Spleen (tissue), 11 donors: ENCODE data around the gene LSAMP. TPM values are rescaled to one million over a fixed set of nuclear protein-coding genes. Genes with fewer than 3 reads are reported as not detected.

Experiments used
- DNase-seq: peaks from one replicate; pipeline ENCODE4 v3.0.0-alpha.2; 2020
- H3K27ac ChIP-seq, 8 donors: fragments of 200-600 bp; sonication (generic) in 7 of 8; 1 replicate in 4 of 8; 2 replicates in 4 of 8; pipeline versions ENCODE4 v1.5.0 to v1.8.0; 2016 to 2021; ENCODE audit warnings: inconsistent platforms in 4 of 8, mild to moderate bottlenecking in 4 of 8, moderate library complexity in 1 of 8
- H3K27me3 ChIP-seq, 7 donors: fragments of 200-600 bp; sonication (generic) in 6 of 7; replicated peaks in 1 of 7; 1 replicate in 4 of 7; 2 replicates in 3 of 7; pipeline versions ENCODE4 v1.5.0 to v1.8.0; 2016 to 2021; ENCODE audit warnings: inconsistent platforms in 3 of 7, mild to moderate bottlenecking in 1 of 7
- H3K36me3 ChIP-seq, 6 donors: fragments of 200-600 bp; sonication (generic) in 5 of 6; 1 replicate in 4 of 6; 2 replicates in 2 of 6; pipeline versions ENCODE4 v1.5.0 to v1.8.0; 2016 to 2021; ENCODE audit warnings: inconsistent platforms in 2 of 6
- H3K4me1 ChIP-seq, 6 donors: fragments of 200-600 bp; sonication (generic) in 5 of 6; 1 replicate in 3 of 6; 2 replicates in 3 of 6; pipeline versions ENCODE4 v1.5.0 to v1.8.0; 2016 to 2021; ENCODE audit warnings: inconsistent platforms in 3 of 6
- H3K4me3 ChIP-seq, 8 donors: fragments of 200-600 bp; sonication (generic) in 7 of 8; 1 replicate in 4 of 8; 2 replicates in 4 of 8; pipeline versions ENCODE4 v1.5.0 to v1.8.0; 2016 to 2021; ENCODE audit warnings: inconsistent platforms in 4 of 8, mild to moderate bottlenecking in 4 of 8, moderate library complexity in 2 of 8
- H3K9me3 ChIP-seq, 8 donors: fragments of 200-600 bp; sonication (generic) in 7 of 8; 1 replicate in 4 of 8; 2 replicates in 4 of 8; pipeline versions ENCODE4 v1.5.0 to v1.8.0; 2016 to 2021; ENCODE audit warnings: inconsistent platforms in 4 of 8
- POLR2A ChIP-seq, 3 donors: fragments of 450-650 bp; IDR thresholded peaks; one replicate each; pipeline ENCODE4 v1.5.1; 2017; ENCODE audit warnings: antibody characterized with exemption in 3 of 3, mild to moderate bottlenecking in 1 of 3
- POLR2AphosphoS5 ChIP-seq, 3 donors: sonication (generic); formaldehyde crosslinking; IDR thresholded peaks; one replicate each; pipeline ENCODE4 v1.5.1; 2017; ENCODE audit warnings: antibody characterized with exemption in 3 of 3
- WGBS, 5 donors: extraction: QIAGEN DNeasy Blood & Tissue Kit in 3 of 5; methylation state at CpG; one replicate each; pipeline versions ENCODE4 v1.1.5 to v1.1.7; 2013 to 2018; 5-methylcytosine and 5-hydroxymethylcytosine counted together
- intact Hi-C: fragments of 100-400 bp; cut with DNase I; formaldehyde crosslinking; loops from one replicate; pipeline ENCODE4 v1.15.0; 2023; ENCODE audit warnings: low total_unique reads
- polyA plus RNA-seq, 3 donors: library from polyadenylated mRNA; stranded (reverse); fragments of 200-250 nt; gene quantifications; one replicate each; pipeline ENCODE4 v1.2.1, GENCODE V29; 2013
- total RNA-seq, 7 donors: library from RNA; depleted of rRNA in 3 of 7; stranded (reverse); fragments of >200 nt in 3 of 7; fragmentation: NEBNext Ultra II Directional in 4 of 7; extraction: Animal tissue kit (Norgen Biotek cat#: 25700) in 4 of 7; gene quantifications; one replicate each; pipeline versions ENCODE4 v1.1.0 to v1.2.1, GENCODE V29; 2016 to 2021
- TF ChIP-seq, protein P1 (sequence below), 11 experiments: fragments of 200-600 bp in 7 of 11; fragments of 450-650 bp in 4 of 11; sonication (generic) in 4 of 11; IDR thresholded peaks in 8 of 11; conservative IDR thresholded peaks in 3 of 11; 1 replicate in 7 of 11; 2 replicates in 4 of 11; pipeline versions ENCODE4 v1.4.0 to v1.8.0; 2016 to 2021; ENCODE audit warnings: antibody characterized with exemption in 11 of 11, inconsistent platforms in 4 of 11, mild to moderate bottlenecking in 1 of 11
- donor health status: healthy with polysubstance abuse.
- donor health status: DM: no; HTN: no; CAD: no; lungs with moderate emphysema.
- donor health status: DM: no; HTN: no; CAD: no.
- donor health status: Bipolar disorder and iron deficiency.
- donor health status: healthy.
- donor health status: DM: no; HTN: no; CAD: no.
- donor health status: DM: yes; HTN: yes; CAD: no.

Gene LSAMP
- total and polyA plus RNA-seq, 10 donors: 0.45 to 6.8 (median 1.3) TPM

- intact Hi-C loops: no loop called here
- Histone ChIP-seq H3K27ac (no peak overlapping the region), H3K4me1 (no peaks in the 10 kb centered on the region), H3K27me3 (no peaks in the 10 kb centered on the region), H3K36me3 (no peaks in the 10 kb centered on the region), H3K4me3 (no peak overlapping the region), H3K9me3 (peaks cover 0 to 28% (median 8%) of the 10 kb centered on the region in 8 donors)
- 27 to 34% (median 31%) methylated on average over 2 of the region's 2 CpGs for WGBS, 5 donors
- no peak for DNase-seq
- no peak for TF ChIP-seq POLR2AphosphoS5 (IDR thresholded peaks at IDR 0.05)
- TF ChIP-seq, protein P1, sequence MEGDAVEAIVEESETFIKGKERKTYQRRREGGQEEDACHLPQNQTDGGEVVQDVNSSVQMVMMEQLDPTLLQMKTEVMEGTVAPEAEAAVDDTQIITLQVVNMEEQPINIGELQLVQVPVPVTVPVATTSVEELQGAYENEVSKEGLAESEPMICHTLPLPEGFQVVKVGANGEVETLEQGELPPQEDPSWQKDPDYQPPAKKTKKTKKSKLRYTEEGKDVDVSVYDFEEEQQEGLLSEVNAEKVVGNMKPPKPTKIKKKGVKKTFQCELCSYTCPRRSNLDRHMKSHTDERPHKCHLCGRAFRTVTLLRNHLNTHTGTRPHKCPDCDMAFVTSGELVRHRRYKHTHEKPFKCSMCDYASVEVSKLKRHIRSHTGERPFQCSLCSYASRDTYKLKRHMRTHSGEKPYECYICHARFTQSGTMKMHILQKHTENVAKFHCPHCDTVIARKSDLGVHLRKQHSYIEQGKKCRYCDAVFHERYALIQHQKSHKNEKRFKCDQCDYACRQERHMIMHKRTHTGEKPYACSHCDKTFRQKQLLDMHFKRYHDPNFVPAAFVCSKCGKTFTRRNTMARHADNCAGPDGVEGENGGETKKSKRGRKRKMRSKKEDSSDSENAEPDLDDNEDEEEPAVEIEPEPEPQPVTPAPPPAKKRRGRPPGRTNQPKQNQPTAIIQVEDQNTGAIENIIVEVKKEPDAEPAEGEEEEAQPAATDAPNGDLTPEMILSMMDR (IDR thresholded peaks at IDR 0.05 in 8 of 11, conservative IDR thresholded peaks at IDR 0.05 in 3 of 11): no peak
- no peak for TF ChIP-seq POLR2A (IDR thresholded peaks at IDR 0.05)
These were observed 56.4 kb downstream of the LSAMP start for GRCh38 chr3:116388867-116389385.

DNA sequence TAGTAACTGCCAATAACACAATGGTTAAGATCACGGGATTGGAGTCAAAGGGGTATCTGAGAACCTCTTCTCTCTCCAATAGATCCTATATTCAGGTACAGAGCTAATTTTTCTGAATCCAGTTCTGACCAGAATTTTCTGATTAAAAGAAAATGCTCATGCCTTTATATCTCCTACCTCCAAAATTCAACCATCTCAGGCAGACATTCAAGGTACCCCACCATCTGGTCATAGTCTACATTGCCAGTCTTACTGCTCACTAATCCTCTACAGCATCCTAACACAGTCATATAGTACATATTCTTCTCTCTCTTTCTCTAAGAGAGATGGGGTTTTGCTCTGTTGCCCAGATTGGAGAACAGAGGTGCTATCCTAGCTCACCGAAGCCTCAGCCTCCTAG is 59.1 kb downstream of the LSAMP start:
- Histone ChIP-seq H3K4me3 (no peak overlapping the region), H3K27me3 (no peaks in the 10 kb centered on the region), H3K9me3 (peaks cover 0 to 12% (median 0%) of the 10 kb centered on the region in 8 donors), H3K27ac (no peak overlapping the region), H3K4me1 (no peaks in the 10 kb centered on the region), H3K36me3 (no peaks in the 10 kb centered on the region)
- intact Hi-C loops: no loop called here
- TF ChIP-seq POLR2AphosphoS5 (IDR thresholded peaks at IDR 0.05) (no peak), POLR2A (IDR thresholded peaks at IDR 0.05) (no peak)
- TF ChIP-seq, protein P1 (IDR thresholded peaks at IDR 0.05 in 8 of 11, conservative IDR thresholded peaks at IDR 0.05 in 3 of 11): no peak
- WGBS, 5 donors: 71 to 81% (median 79%) methylated on average over 2 of the region's 2 CpGs
- DNase-seq: no peak

DNA sequence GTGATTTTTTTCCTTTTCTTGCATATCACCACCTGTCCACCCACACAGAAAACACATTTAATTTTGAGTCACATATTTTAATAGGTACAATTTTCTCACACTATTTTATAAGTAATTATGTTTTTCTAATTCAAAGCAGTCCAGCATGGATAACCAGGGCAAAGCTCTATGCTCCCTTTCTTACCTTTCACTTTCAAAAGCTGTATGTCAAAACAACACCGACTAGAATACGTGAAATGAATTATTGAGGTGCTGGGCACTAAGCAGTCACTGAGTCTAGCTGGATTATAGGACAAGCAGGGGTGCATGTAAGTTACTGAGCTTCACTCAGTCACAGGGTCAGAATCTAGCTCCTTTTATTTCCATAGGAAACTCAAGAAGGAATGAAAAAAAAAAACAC is 60.6 kb downstream of the LSAMP start:
- TF ChIP-seq POLR2A (IDR thresholded peaks at IDR 0.05) (no peak), POLR2AphosphoS5 (IDR thresholded peaks at IDR 0.05) (no peak)
- TF ChIP-seq, protein P1 (IDR thresholded peaks at IDR 0.05 in 8 of 11, conservative IDR thresholded peaks at IDR 0.05 in 3 of 11): no peak
- H3K9me3 ChIP-seq: peaks cover 0 to 8% (median 0%) of the 10 kb centered on the region in 8 donors
- DNase-seq: no peak
- H3K4me1 ChIP-seq: no peaks in the 10 kb centered on the region
- H3K27ac ChIP-seq: no peak overlapping the region
- intact Hi-C loops: no loop called here
- H3K36me3 ChIP-seq: no peaks in the 10 kb centered on the region
- no peak overlapping the region for H3K4me3 ChIP-seq
- WGBS, 5 donors: 70 to 90% (median 83%) methylated on average over 2 of the region's 2 CpGs
- no peaks in the 10 kb centered on the region for H3K27me3 ChIP-seq

DNA sequence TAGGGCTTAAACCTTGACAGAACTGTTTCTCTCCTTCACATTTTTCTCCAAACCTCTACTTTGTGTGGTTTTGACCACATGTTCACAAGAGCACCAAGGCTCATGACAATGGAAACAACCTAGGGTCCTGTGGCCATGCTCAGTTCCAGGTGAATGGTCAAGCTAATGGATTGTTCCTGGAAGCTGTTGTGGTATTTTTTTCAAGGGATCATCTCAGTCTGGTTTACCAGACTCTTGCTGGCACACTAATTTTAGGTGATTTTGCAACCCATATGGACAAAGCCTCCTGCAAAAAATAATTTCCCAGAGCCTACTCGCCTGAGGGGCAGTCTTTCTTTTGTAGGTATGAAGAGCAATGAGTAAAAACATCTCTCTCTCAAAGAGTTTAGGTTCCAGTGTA is 67.2 kb downstream of the LSAMP start:
- WGBS, 5 donors: 50 to 87% (median 67%) methylated on average over 1 of the region's 1 CpG
- TF ChIP-seq POLR2A (IDR thresholded peaks at IDR 0.05): no peak
- TF ChIP-seq POLR2AphosphoS5 (IDR thresholded peaks at IDR 0.05): no peak
- TF ChIP-seq, protein P1 (IDR thresholded peaks at IDR 0.05 in 8 of 11, conservative IDR thresholded peaks at IDR 0.05 in 3 of 11): no peak
- Histone ChIP-seq H3K4me1 (no peaks in the 10 kb centered on the region), H3K4me3 (no peak overlapping the region), H3K9me3 (peaks cover 0 to 8% (median 0%) of the 10 kb centered on the region in 8 donors), H3K27me3 (no peaks in the 10 kb centered on the region), H3K27ac (no peak overlapping the region), H3K36me3 (no peaks in the 10 kb centered on the region)
- intact Hi-C loops: no loop called here
- DNase-seq: no peak
